HEK293T (cell line): Measurements from ENCODE around the gene TRIM38.

Experiments
- ARNT ChIP-seq: fragments of 450-650 bp; IDR thresholded peaks from 2 replicates; pipeline ENCODE4 v1.6.1; 2017; ENCODE audit warnings: mild to moderate bottlenecking
- BHLHE40 ChIP-seq: fragments of 450-650 bp; IDR thresholded peaks from 2 replicates; pipeline ENCODE4 v1.6.1; 2016; ENCODE audit warnings: mild to moderate bottlenecking, moderate library complexity, borderline replicate concordance
- CTBP1 ChIP-seq: fragments of 450-650 bp; IDR thresholded peaks from 2 replicates; pipeline ENCODE4 v1.6.1; 2016; ENCODE audit warnings: borderline replicate concordance
- FOXA1 ChIP-seq: fragments of 450-650 bp; IDR thresholded peaks from 2 replicates; pipeline ENCODE4 v1.6.1; 2016; ENCODE audit warnings: mild to moderate bottlenecking
- FOXK2 ChIP-seq: fragments of 450-650 bp; IDR thresholded peaks from 2 replicates; pipeline ENCODE4 v1.6.1; 2016; ENCODE audit warnings: mild to moderate bottlenecking
- HDGF ChIP-seq: fragments of 450-650 bp; IDR thresholded peaks from 2 replicates; pipeline ENCODE4 v1.6.1; 2017; ENCODE audit warnings: antibody characterized with exemption, borderline replicate concordance
- LEF1 ChIP-seq: fragments of 450-650 bp; IDR thresholded peaks from 2 replicates; pipeline ENCODE4 v1.6.1; 2017; ENCODE audit warnings: mild to moderate bottlenecking, borderline replicate concordance
- NFRKB ChIP-seq: fragments of 450-650 bp; IDR thresholded peaks from 2 replicates; pipeline ENCODE4 v1.6.1; 2016; ENCODE audit warnings: mild to moderate bottlenecking, moderate library complexity
- PKNOX1 ChIP-seq: fragments of 450-650 bp; IDR thresholded peaks from 2 replicates; pipeline ENCODE4 v1.6.1; 2016
- SP1 ChIP-seq: fragments of 450-650 bp; IDR thresholded peaks from 2 replicates; pipeline ENCODE4 v1.6.1; 2017
- SUZ12 ChIP-seq: fragments of 450-650 bp; IDR thresholded peaks from 2 replicates; pipeline ENCODE4 v1.6.1; 2016; ENCODE audit warnings: mild to moderate bottlenecking
- TARDBP ChIP-seq: fragments of 450-650 bp; IDR thresholded peaks from 2 replicates; pipeline ENCODE4 v1.6.1; 2016
- ZNF384 ChIP-seq: fragments of 450-650 bp; IDR thresholded peaks from 2 replicates; pipeline ENCODE4 v1.6.1; 2016

GRCh38 chr6:25919657-25920056 is 42.9 kb upstream of the TRIM38 start:
- TF ChIP-seq SP1 = no peak
- TF ChIP-seq NFRKB = no peak
- TF ChIP-seq LEF1 = no peak
- TF ChIP-seq ARNT = no peak
- TF ChIP-seq FOXA1 = no peak
- TF ChIP-seq ZNF384 = 0 out of 2 replicates have a peak, but pooled peaks have one; percentile 22
- TF ChIP-seq SUZ12 = no peak
- no peak for TF ChIP-seq PKNOX1
- no peak for TF ChIP-seq HDGF
- no peak for TF ChIP-seq BHLHE40
- no peak for TF ChIP-seq CTBP1
- no peak for TF ChIP-seq TARDBP
- TF ChIP-seq FOXK2 = no peak
